HG03045 (cell line): ENCODE data around the gene PIP4P1.

Experiments used
- ATAC-seq: cut with Tn5 transposase; IDR thresholded peaks from one replicate; pipeline ENCODE4 v1.9.1; 2021; ENCODE audit warnings: mild to moderate bottlenecking, moderate library complexity; ENCODE audit not compliant: unreplicated experiment

Gene PIP4P1

DNA sequence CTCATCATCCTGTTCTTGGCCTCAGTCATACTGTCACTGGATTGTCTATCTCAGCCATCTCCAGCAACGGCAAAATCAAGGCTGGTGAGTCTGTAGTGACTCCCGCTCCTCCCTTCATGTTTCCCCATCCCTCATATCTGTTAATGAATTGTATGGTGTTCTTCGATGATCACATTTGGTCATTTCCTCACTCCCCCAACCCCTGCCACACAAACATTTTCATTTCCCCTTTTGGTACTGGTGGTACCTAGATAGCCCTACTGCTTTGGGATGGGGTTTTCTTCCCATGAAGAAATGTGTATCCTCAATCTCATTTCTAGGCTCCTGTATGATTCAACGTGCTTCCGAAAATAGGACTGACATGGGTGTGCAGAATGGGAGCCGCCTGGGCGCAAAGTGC, 22.6 kb downstream of the PIP4P1 start:
- ATAC-seq: no peak

DNA sequence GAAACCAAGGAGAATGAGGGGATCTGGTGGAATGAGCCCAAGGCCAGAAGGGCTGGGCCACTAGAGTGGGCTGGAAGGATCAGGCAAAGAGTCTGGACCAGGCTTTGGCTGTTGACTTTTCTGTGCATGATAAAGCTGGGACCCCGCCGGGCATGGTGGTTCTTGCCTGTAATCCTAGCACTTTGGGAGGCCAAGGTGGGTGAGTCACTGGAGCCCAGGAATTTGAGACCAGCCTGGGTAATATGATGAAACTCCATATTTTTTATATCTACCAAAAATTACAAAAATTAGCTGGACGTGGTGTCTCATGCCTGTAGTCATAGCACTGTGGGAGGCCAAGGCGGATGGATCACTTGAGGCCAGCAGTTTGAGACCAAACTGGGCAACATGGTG, 24.9 kb downstream of the PIP4P1 start:
- no peak for ATAC-seq

DNA sequence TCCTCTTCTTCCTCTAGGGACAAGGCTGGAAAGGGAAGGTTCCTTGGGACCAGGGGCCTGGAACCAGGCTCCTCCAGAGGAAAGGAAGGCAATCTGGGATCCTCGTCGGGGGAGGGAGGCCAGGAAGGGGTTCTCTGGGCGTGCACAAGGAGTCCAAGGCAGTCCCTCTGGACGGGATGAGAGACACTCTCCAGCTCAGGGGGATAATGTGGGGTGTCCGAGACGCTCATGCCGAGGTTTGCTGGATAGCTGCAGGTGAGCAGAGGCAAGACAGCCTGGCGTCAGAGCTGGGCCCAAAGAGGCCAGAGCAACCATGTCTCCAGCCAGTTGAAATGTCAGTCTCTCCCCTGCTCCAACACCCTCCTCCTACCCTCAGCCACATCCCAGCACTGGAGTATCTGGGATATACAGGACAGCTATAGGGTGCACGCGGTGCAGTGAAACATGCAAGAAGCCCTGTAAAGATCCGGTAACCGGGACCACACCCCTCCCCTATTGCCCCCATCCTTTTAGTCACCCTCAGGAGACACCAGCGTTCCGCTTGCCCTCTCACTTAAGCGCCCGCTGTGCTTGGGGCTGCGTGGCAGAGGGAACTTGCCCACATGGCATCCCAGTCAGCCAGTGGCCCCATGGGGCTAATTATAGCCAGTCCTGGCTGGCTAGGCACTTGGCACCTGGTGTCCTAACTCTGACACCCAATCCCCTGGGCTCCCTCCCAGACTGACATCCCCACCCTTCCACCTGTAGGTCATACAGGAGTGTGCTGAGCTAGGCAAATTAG, 25.5 kb downstream of the PIP4P1 start, which contains the start of gene KLHL33:
KLHL33 (minus strand) TSS at position 585 of the 781 bp plus-strand sequence; CDS start at position 230, 355 bp downstream.
- no peak for ATAC-seq

DNA sequence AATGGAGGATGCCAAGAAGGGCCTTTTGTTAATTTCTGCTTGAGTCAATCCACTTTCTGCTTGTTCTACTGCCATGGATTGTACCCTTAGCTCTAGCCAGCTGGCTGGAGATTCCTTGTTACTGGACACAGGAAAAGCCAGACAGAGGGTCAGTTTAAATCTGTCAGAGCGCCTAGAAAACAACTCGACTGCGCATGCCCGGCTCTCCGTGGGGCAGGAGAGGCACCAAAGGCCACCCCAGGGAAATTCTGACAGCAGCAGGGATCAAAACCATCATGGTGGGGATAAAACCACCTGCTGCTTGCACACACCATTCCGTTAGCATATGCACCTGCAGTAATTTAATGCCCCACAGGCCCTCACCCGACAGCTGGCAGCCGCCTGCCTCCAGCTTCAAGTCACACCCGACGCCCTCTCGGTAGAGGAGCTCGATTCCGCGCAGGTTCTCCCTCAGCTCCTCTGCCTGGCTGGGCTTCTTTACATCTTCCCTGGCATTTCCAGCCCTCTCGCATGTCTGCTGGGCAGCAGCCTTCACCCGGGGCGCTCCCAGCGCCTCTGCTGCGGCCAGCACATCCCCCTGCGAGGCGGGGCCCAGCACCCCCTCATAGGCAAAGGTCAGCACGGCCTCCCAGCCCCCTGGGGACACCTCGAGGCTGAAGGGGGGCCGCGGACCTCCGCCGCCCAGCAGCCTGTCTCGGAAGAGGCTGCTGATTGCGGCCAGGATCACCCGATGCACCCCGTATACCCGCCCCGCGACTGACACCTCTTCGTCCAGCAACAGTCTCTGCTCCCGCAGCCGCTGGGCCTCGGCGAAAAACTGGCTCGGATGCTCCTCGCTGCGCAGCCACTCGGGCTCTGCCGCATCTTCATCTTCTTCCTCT, 26.3 kb downstream of the PIP4P1 start:
- ATAC-seq: no peak

GRCh38 chr14:20429801-20430669, 31.2 kb downstream of the PIP4P1 start:
- ATAC-seq: no peak

DNA sequence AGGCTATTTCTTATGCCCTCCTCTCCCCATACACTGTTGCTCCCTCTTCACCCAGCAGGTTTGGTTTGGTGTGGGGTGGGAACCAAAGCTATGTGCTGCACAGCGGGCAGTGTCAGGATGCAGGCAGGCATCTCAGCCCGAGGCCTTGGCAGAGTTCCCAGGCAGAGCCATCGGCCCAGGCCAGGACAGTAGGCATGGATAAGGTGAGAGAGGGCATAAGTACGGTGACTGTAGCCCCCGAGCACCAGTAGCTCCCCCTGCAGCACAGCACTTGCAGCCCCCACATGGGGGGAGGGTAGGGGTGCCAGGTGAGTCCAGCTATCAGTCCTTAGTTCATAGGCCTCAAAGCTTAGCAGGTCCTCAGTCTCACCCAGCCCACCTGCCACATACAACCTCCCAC, 32.4 kb downstream of the PIP4P1 start:
- ATAC-seq: no peak

GRCh38 chr14:20428010-20428365, 33.2 kb downstream of the PIP4P1 start:
- peak; percentile 39 for ATAC-seq

DNA sequence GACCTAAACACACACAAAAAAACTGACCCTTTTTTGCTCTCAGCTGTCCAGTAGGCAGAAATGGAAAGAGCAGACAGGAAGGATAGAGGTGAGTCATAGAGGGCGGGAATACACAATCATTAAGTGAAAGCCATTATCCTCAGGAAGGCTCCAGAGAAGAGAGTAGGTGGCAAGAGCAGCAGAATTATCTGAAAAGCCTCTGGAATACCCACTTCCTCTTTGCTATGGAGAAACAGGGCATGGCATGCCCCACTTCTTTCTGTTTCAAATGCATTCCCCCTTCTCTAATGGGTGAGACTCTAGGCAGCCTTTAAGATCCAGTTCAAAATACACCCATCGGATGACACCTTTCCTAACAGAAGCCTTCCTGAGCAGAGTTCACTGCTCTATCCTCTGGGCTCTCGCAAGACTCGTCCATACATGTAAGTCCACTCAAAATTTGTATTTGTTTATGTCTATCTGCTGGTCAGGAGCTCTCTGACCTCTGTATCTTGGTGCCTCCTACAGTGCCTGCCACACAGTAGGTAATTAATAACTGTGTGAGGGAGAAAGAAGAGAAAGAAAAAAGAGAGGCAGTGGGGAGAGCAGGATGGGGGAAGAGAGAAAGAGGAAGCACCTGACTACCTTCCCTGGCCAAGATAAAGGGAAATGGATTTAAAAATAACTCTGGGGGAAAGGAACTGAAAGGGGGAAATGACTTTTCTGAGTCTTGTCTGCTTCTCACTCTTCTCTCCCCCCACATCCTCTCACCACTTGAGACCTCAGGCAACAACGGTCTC, 33.8 kb downstream of the PIP4P1 start:
- ATAC-seq: peak; percentile 63

DNA sequence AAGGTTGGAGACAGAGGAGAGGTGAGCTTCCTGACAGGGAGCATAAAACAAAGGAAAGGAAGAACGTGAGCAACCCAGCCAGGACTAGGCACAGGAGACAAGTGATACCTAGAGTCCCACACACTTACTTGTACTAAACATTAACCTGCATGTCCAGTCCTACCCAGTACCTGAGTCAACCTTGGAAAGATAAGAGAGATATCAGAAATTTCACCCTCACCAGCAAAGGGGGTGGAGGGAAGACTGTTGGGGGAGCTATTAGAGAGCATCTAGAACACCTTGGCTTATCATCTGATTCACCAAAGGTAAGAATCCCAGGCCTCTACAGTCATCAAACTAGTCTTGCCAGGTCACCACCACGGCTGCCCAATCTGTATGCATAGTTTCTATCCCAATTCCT, 36.4 kb downstream of the PIP4P1 start:
- ATAC-seq: no peak

DNA sequence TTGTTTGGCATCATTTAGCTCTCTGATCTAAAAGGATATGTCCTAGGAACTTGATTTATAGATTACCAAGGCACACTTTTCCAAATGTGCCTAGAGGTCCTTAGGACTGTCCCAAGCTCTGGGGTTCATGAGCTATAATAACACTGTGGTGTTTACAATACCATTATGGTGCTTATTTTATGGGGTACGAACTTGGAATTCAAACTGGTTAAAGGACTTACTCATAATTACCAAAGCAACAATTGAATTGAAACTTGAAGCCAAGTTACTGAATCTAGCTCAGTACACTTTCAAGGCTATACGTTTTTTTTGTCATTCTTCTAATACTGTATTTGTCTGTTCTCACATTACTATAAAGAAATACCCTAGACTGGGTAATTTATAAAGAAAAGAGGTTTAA, 38.3 kb downstream of the PIP4P1 start:
- ATAC-seq: no peak

DNA sequence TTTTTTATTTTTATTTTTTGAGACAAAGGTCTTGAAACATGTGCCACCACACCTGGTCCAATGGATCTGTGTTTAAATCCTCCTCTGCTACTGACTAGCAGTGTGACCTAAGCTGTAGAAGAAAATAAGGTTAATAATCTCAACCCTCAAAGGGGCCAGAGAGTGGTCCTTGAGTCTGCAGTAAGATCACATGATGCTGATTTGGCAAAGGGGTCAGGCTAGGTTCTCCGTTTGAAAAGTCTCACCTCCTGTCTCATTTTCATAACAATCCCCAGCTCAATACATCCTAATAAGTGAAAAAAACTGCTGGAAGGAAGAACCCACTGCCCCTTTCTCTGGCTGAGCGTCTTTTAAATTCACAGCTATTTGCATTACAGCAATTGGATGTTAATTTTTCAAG, 40.0 kb downstream of the PIP4P1 start:
- ATAC-seq: no peak

- ATAC-seq: no peak
Measured at GRCh38 chr14:20419419-20419818, 41.8 kb downstream of the PIP4P1 start.

- ATAC-seq: no peak
Measured at GRCh38 chr14:20418501-20418909, 42.7 kb downstream of the PIP4P1 start.

GRCh38 chr14:20417250-20418186, 43.7 kb downstream of the PIP4P1 start:
- ATAC-seq: no peak

DNA sequence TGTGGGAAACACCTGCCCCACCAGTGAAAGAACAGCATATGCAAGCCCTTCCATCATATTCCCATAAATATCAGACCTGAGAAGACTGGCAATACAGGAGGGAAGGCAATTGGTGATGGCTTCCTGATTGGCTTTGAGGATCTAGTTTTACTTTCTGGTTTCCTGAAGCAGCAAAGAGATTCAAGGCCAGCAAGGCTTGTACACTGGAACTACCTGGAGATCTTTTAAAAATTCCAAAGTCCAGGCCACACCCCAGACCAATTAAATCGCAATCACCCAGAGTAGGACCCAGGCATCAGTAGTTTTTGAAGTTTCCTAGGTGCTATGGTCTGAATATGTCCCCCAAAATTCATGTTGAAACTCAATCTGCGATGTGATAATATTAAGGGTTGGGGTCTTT, 45.0 kb downstream of the PIP4P1 start:
- ATAC-seq: no peak

GRCh38 chr14:20415782-20416206, 45.4 kb downstream of the PIP4P1 start:
- no peak for ATAC-seq

DNA sequence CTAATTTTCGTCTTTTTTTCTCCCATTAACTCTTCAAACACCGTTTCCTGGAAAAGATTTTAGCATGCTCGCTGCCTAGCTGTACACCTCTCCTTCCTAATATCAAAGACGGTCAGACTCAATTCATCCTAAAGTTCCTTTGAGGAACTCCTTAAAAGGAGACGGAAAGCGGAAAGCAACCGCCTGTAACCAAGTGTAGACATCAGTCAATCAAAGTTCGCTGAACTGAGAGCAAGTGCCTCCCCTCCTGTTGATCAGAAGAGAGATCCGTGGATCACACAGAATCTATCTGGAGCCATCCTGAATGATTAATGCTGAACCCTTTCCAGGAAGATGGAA, 47.5 kb downstream of the PIP4P1 start:
- peak; percentile 32 for ATAC-seq

DNA sequence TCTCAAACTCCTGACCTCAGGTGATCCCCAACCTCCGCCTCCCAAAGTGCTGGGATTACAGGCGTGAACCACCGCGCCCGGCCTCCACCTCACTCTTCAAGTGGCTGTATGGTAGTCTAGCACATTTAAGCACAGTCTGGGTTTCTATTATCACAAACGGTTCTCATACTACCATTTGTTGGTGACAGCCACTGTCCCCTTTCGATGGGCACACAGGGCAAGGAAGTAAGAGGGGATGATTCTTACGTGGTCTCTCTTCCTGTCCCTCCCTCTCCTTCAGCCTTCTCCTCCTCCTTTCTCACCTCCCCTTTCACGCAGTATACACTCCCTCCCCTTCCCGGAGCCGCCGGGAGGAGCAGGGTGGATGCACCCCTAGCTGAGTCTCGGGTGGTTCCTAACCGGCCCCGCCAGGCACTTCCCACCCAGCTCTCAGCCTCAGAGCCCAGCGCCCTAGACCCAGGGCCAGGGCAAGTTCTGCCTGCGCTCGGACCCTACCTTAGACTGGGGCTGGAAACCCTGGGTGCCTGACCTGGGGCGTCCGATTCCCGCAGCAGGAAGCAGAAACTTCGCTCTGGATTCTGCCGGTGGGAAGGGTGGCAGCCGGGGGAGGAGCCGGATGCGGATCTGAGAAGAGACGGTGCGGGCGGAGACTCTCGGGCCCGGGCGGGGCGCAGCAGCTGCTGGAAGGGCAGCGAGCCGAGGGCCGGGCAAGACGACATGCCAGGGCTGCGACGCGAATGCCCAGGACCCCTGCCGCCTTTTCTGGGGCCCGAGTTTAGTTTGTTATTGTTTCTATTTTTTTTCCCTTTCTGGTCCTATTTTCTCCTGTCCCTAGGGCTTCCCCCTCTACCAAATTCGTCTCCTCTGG, 48.1 kb downstream of the PIP4P1 start, which contains the start of gene TEP1:
TEP1 (minus strand) TSS at position 626 of the 868 bp plus-strand sequence. CDS start 5,062 bp downstream, outside the sequence.
- ATAC-seq: peak; percentile 85
